ENCODE data around the gene FHIT.

The FHIT gene

DNA sequence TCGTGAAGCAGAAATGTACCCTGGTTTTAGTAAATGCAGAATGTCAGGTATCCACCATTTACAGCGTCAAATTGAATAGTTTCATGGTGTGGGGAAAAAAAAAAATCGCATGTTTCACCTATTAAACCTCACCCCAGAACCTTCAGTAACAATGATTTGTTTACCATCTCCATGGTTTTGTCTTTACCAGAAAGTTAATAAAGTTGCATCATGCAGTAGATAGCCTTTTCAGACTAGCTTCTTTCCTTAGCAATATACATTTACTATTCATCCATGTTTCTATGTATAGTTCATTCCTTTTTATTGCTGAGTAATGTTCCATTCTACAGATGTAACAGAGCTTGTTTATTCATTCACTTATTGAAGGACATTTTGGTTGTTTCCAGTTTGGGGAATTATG lies 1066.1 kb downstream of the FHIT start:
- no peak for DNase-seq

DNA sequence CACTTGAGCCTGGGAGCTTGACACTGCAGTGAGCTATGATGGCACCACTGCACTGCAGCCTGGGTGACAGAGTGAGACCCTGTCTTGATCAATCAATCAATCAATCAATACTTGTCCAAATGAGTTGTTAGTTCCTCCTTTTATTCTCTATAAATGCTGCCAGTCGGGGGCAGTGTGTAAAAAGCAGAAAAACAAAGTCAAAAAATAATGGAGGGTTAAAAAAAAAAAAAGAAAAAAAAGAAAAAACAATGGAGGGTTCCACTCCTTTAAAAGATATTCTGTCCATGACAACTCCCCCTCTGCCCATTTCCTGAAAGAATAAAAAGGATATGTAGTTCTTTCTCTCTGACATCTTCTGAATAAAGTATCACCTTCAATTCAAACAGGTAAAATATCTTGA lies 1068.6 kb downstream of the FHIT start:
- no peak for DNase-seq

- DNase-seq, result no peak
Observed at GRCh38 chr3:60178931-60179653, 1072.2 kb downstream of the FHIT start.

GRCh38 chr3:60177726-60178125 lies 1073.5 kb downstream of the FHIT start:
- no peak for DNase-seq

GRCh38 chr3:60176614-60177013 lies 1074.6 kb downstream of the FHIT start:
- no peak for DNase-seq

DNA sequence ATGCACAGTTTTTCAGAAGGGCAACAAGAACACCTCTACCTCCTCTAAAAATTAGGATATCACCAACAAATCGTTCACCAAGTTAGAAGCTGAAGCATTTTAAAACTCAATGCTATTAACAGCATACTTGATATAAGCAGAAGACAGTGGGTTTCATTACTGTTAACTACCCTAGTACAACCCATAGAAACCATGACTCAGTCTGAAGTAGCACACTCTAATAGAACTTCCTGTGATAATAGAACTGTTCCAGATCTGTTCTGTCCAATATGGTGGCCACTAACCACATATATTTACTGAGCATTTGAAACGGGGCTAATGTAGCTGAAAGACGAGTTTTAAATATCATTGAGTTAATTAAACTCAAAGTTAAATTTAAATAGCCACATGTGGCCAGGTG lies 1075.6 kb downstream of the FHIT start:
- no peak for DNase-seq

GRCh38 chr3:60169755-60170154 lies 1081.5 kb downstream of the FHIT start:
- no peak for DNase-seq

GRCh38 chr3:60167186-60167585 lies 1084.1 kb downstream of the FHIT start:
- no peak for DNase-seq

DNA sequence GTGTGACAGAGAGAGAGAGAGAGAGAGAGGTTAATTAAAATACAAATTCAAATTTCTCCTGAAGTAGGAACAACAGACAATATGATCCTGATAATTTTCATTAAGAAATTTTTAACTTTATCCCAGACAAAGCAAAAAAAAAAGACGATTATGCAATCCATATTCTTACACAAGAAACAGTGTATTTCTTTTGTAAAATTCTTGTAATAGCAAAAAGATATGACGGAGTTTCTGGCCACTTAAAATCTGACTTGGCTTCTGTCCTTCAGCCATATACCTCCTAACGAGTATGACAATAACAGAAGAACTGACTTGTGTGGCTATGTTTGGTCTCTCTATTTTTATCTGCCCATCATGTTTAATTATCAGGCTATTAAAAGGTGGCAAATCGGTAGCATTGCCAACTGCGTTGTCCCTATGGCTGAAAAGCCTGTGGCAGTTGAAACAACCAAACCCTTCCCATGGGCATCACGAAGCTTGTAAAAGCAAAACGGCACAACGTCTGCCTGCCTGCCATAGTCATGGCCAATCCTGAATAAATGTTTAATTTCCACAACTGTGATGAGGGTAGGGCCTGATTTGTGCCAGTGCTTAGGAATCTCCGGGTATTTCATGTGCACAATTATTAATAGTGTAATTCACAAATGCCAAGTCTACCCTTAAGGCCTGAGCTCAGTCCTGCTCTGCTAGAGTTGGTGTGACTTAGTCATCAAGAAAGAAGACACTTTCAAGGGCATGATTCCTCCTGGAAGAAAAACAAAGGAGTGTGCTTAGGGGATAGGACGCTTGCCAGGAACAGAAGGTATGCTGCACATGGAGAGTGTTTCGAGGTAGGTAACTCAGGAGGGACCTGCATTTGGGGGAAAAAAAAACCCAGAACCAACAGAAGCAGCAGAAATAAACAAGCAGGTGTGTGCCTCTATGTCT lies 1090.2 kb downstream of the FHIT start:
- no peak for DNase-seq

GRCh38 chr3:60160111-60160821 lies 1091.0 kb downstream of the FHIT start:
- peak; percentile 21 for DNase-seq

DNA sequence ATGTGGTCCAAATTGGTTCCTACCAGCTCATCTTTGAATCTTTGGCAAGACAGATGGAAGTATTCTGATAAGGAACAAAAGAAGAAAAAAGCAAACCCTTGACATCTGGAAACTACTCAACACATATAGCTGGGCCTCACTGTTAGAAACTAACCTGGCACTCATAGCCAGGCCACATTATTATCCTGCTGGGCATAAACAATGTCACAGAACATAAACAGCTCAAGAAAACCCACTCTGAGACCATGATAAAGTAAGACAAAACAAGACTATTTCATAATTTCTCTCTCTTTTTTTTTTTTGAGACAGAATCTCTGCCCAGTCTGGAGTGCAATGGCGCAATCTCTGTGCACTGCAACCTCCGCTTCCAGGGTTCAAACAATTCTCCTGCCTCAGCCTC lies 1093.2 kb downstream of the FHIT start:
- no peak for DNase-seq

GRCh38 chr3:60154011-60154410 lies 1097.2 kb downstream of the FHIT start:
- DNase-seq, result no peak

GRCh38 chr3:60153221-60153999 lies 1097.8 kb downstream of the FHIT start:
- DNase-seq, result no peak

GRCh38 chr3:60149501-60149900 lies 1101.8 kb downstream of the FHIT start:
- DNase-seq, result no peak

DNA sequence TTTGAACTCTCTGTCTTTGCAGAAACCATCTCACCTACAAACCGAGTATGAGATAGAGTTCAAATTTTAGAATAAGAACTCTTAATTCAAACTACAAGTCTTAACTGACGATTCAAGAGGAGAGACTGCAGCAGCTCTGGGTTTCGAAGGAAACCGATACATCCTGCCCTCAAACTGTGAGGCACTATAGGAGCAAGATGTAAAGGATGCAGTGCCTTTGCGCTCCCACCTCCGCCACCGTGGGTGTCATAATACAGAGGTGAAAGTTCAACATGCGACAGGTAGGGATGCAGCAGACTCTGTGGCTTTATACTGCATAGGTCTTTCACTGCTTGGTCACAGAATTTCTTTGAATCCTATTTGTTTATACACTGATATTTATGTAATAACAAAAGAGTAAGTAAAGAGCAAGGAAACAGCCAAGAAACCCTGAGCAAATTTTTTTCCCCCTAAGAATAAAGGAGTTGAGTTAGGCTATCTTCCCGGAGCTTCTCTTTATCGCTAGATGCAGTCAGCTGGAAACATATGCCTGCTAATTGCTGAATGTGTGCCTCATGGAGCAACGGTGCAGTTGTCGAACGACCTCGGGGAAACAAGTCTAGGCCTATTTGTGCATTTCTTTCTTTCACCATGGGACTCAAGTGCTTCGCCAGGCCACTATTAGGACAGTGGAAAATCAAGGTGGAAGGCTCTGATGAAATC lies 1103.9 kb downstream of the FHIT start:
- DNase-seq, result no peak

DNA sequence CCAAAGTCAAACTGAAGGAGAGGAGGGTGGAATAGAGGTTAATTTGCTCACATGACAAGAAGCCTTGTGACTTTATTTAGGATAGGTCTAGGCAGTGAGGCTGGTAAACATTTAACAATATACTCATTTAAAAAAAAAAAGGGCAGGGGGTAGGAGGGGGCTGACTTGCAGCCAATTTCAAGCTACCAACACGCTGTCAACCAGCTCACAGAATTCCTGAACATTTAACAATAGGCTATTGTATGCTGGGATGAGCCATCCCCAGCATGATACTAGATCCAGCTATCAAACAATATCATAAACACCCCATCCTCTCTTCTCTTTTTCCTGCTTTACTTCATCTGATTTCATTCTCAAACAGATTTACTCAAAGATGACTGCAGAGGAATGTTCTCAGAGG lies 1105.1 kb downstream of the FHIT start:
- DNase-seq, result no peak

DNA sequence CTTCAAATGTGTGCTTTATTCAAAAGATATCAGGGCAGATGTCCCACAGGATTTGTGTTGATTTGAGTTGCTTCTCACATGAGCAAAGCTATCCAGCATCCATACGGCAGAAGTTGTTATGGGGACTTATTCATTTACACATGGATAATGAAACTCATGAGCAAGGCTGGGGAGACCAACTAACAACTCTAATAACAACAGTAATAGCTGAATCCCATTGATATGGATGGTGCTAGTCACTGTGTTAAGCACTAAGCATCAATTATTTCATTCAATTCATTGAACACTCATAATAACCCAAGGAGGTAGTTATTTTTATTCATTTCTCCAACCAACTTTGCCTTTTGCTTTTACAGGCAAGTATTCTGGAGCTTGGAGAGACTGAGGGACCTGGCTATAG lies 1107.2 kb downstream of the FHIT start:
- DNase-seq, result no peak

DNA sequence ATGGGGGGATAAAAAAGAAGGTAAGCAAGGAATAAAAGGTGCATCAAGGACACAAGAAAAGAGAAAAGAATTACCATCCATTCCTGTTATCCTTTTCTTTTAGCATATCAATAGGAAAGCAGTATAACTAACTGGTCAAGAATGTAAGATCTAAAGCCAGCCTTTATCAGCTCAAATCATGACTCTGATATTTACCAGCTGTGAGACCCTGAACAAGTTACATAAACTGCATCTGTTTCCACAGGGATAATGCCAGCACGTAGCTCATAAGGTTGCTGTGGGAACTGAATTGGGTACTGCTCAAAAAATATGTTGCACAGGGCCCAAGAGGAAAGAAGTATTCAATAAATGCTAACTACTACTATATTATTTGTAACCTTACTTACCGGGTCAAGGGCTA lies 1109.2 kb downstream of the FHIT start:
- no peak for DNase-seq

DNA sequence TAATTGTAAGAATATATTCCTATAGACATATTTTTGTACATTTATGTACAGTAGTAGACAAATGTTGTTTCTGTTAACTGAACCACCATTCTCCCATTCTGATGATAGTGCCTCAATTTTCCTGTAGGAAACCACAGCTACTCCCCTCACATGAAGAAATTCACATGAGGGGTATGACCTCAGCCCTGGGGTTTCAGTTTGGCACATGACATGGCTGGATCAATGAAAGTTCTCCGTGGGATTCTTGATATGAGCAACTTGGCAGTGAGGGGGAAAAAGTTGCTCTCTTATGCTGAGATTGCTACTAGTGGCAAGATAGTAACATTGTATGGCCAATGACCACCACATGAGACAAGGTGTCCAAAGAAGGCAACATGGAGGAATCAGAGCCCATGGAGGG lies 1111.1 kb downstream of the FHIT start:
- no peak for DNase-seq

DNA sequence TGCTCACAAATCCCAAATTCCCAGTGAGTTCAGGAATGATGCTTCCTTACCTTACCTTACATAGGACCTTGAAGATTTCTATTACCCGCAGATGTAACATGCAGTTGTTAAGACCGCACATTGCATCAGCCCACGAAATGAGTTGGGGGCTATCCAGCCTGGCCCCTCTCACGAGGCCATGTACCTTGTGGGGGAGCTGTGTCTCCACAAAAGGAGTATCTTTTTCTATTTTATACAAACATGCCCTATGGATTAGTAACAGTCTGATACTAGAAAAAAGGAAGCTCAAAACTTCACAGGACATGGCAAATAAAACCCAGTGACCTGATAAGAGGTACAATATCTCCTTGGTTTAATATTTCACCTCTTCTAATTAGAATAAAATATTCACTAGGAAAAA lies 1114.7 kb downstream of the FHIT start:
- no peak for DNase-seq

DNA sequence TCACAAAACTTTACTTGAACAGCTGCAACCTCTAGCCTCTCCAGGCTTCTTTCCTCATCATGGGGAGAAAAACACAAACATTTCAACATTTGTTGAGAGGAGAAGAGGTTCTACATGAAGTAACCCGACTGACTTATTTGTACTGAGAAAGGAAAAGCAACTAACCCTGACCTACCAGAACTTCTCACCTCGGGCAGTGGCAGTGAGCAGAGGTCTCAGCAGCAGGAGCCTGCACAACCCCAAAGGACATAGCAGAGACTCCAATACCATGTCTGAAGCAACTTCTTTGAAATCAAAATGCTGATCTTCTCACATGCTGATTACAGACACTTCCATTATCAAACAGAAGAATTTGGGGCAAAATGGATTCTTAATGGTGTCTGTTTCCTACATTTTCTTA lies 1115.8 kb downstream of the FHIT start:
- DNase-seq, result no peak

Data from NCI-H1694 (cell line).